Bronchial epithelial cell (primary cell): ENCODE measurements around the gene ACP7. TPM values are rescaled to one million over a fixed set of nuclear protein-coding genes. Genes with fewer than 3 reads are reported as not detected.

Experiments used
- DNase-seq: peaks from one replicate; pipeline ENCODE4 v3.0.0-alpha.2; 2010; ENCODE audit warnings: low read depth
- FAIRE-seq: peaks from 2 replicates; lab custom pipeline; 2011; peaks lifted over from hg19 to GRCh38; lab: Jason Lieb, UNC
- H3K27me3 ChIP-seq: 2 replicates; pipeline ENCODE4 v1.5.1; 2011; ENCODE audit warnings: low read length; ENCODE audit not compliant: control insufficient read depth, insufficient read depth
- H3K36me3 ChIP-seq: 2 replicates; pipeline ENCODE4 v1.5.1; 2011; ENCODE audit warnings: low read length; ENCODE audit not compliant: control insufficient read depth, insufficient read depth
- H3K4me3 ChIP-seq: 2 replicates; pipeline ENCODE4 v1.5.1; 2011; ENCODE audit warnings: mild to moderate bottlenecking, low read depth, low read length, control low read depth
- CTCF ChIP-seq: IDR thresholded peaks from 2 replicates; pipeline ENCODE4 v1.5.1; 2011; ENCODE audit warnings: mild to moderate bottlenecking, moderate library complexity, low read length, control low read depth, inconsistent platforms; ENCODE audit not compliant: insufficient read depth, severe bottlenecking
- total RNA-seq: library from RNA; depleted of rRNA; stranded (reverse); fragments of >200 nt; gene quantifications from 2 replicates; pipeline ENCODE4 v1.2.1, GENCODE V29; 2014

ACP7 gene
- total RNA-seq, 1 donor from 2014 or later, result 0.53 TPM

GRCh38 chr19:39152066-39152465 lies 67.9 kb downstream of the ACP7 start:
- DNase-seq (peak; percentile 30), FAIRE-seq (no peak)
- no peak for TF ChIP-seq CTCF
- no peaks in the 10 kb centered on the region for H3K27me3 ChIP-seq
- no peaks in the 10 kb centered on the region for H3K36me3 ChIP-seq
- H3K4me3 ChIP-seq, result no peak overlapping the region

GRCh38 chr19:39154100-39154628 lies 70.0 kb downstream of the ACP7 start:
- no peak for TF ChIP-seq CTCF
- DNase-seq (no peak), FAIRE-seq (no peak)
- H3K36me3 ChIP-seq, result no peaks in the 10 kb centered on the region
- no peaks in the 10 kb centered on the region for H3K27me3 ChIP-seq
- H3K4me3 ChIP-seq, result no peak overlapping the region

GRCh38 chr19:39154629-39155100 lies 70.5 kb downstream of the ACP7 start:
- FAIRE-seq, result no peak
- Histone ChIP-seq H3K27me3 (no peaks in the 10 kb centered on the region), H3K4me3 (no peak overlapping the region), H3K36me3 (no peaks in the 10 kb centered on the region)
- TF ChIP-seq CTCF, result peak; percentile 25
- peak; percentile 74 for DNase-seq

- FAIRE-seq, result no peak
- Histone ChIP-seq H3K36me3 (no peaks in the 10 kb centered on the region), H3K4me3 (no peak overlapping the region), H3K27me3 (no peaks in the 10 kb centered on the region)
- no peak for DNase-seq
- TF ChIP-seq CTCF, result no peak
Measured at GRCh38 chr19:39155114-39155700, 71.0 kb downstream of the ACP7 start.

- FAIRE-seq, result no peak
- Histone ChIP-seq H3K4me3 (no peak overlapping the region), H3K36me3 (no peaks in the 10 kb centered on the region), H3K27me3 (no peaks in the 10 kb centered on the region)
- DNase-seq, result no peak
- no peak for TF ChIP-seq CTCF
Measured at GRCh38 chr19:39155741-39156140, 71.6 kb downstream of the ACP7 start.
